Stimulated activated effector memory CD8-positive, alpha-beta T cell treated with anti-CD3 and anti-CD28 coated beads, Interleukin-12 subunit alpha, Interleukin-12 subunit beta, amount 100 ng/mL, for 72 hours (primary cell): Measurements from ENCODE around the gene ATG2A.

Source experiments
- ATAC-seq: fragments of 150-1000 bp; cut with Tn5 transposase; 2 replicates; pipeline ENCODE4 v1.10.0; 2021
- DNase-seq, 2 donors: peaks; one replicate each; pipeline ENCODE4 v3.0.0; 2021 to 2022; ENCODE audit warnings: low spot score in 2 of 2
- H3K27ac Mint-ChIP-seq: one replicate; pipeline ENCODE4 v1.8.0; 2022; ENCODE audit warnings: mild to moderate bottlenecking, mixed read lengths
- H3K36me3 Mint-ChIP-seq: one replicate; pipeline ENCODE4 v1.8.0; 2022; ENCODE audit warnings: mild to moderate bottlenecking, mixed read lengths
- H3K4me1 Mint-ChIP-seq: one replicate; pipeline ENCODE4 v1.8.0; 2022; ENCODE audit warnings: mixed read lengths
- H3K4me3 Mint-ChIP-seq: one replicate; pipeline ENCODE4 v1.8.0; 2022; ENCODE audit warnings: mild to moderate bottlenecking, mixed read lengths
- H3K9me3 Mint-ChIP-seq: one replicate; pipeline ENCODE4 v1.8.0; 2022; ENCODE audit warnings: mixed read lengths

ATG2A gene

GRCh38 chr11:64898076-64898445, 18.9 kb downstream of the ATG2A start:
- Mint-ChIP-seq H3K27ac (peak overlapping the region; percentile 40), H3K9me3 (no peaks in the 10 kb centered on the region), H3K4me1 (peaks cover 15% of the 10 kb centered on the region), H3K4me3 (no peak overlapping the region), H3K36me3 (peaks cover 57% of the 10 kb centered on the region)
- no peak for ATAC-seq
- DNase-seq = no peak

DNA sequence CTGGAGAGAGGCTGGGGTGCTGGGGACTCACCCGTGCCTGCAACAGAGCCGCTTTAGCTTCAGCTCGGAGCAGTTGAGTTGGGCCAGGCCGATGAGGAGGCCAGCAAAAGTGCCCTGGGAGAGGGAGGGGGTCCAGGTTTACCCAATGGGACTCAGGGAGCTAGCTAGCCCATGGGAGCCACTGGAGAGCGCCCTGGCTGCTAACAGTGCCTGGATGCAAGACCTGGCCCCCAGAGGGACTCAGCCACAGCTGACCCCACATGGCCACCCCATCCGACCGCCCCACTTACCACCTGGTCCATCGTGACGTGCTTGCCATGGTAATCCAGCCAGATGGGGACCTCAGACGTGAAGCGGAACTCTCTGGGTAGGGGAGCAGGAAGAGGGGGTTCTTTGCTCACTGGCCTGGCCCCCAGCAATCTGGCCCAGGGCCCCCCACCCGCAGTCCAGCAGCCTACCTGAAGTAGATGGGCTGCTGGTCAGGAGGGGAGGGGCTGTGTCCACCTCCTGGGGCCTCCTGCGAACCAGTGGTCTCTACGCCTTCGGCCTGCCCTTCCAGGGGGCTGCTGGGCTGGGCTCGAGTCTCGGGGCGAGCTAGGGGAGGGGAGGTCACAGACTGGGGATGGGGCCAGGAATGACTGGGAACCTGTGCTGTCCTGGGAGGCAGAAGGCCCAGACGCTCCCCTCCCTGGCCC, 19.5 kb downstream of the ATG2A start:
- ATAC-seq (no peak), DNase-seq (no peak)
- peaks cover 15% of the 10 kb centered on the region for H3K4me1 Mint-ChIP-seq
- no peaks in the 10 kb centered on the region for H3K9me3 Mint-ChIP-seq
- H3K27ac Mint-ChIP-seq = peak overlapping the region; percentile 45
- peaks cover 57% of the 10 kb centered on the region for H3K36me3 Mint-ChIP-seq
- no peak overlapping the region for H3K4me3 Mint-ChIP-seq

DNA sequence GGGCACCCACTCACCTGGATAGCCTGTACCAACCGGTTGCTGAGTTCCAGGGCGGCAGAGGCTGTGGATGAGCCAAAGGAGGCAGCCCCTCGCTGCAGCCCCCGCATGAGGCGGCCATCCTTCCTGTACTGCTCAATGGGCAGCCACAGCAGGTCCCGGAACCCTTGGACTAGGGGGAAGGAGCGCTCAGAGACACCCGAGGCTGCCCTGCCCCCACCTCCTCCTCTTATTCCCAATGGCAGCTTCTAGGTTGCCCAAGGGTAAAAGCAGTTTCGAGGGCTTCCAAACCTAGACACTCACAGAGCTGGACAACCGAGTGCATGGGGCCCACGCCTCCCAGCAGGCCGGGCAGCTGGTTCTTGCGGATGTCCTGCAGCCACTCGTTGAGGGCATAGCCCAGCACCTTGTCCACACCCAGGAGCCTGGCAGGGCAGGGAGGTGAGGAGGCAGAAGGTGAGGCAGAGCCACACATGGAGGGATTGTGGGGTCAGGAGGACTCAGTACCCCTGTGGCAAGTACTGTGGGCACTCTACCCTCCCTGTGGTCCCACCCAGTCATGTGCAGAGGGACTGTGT, 20.5 kb downstream of the ATG2A start:
- Mint-ChIP-seq H3K27ac (peak overlapping the region; percentile 45), H3K36me3 (peaks cover 55% of the 10 kb centered on the region), H3K9me3 (no peaks in the 10 kb centered on the region), H3K4me3 (no peak overlapping the region), H3K4me1 (peaks cover 10% of the 10 kb centered on the region)
- ATAC-seq = no peak
- DNase-seq = no peak

DNA sequence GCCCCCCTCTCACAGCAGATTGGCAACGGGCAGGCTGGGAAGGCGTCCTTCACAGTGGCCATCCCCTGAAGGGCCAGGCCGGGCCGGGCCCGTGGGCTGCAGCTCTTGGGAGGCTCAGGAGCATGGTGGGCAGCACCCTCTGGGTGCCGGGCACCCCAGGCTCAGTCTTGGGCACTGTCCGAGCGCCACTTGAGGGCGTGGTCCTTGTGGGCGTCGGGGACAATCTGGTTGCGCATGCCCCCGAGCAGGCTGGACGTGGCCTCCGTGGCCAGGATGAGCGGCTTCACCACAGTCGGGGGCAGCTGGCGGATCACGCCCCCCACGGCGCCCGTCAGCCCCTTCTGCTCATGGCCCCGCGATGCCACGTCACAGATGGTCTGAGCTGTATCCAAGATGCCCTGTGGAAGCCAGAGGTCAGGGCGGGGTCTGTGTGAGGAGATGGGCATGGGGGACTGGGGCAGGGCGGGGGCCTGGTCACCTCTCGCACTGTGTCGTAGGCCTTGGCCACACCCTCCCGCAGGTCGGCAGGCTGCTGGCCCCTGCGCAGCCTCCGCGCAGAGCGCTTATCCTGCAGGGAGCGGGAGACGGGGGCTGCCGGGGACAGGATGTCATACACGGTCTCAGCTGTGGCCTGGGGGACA, 22.1 kb downstream of the ATG2A start:
- Mint-ChIP-seq H3K9me3 (no peaks in the 10 kb centered on the region), H3K36me3 (peaks cover 40% of the 10 kb centered on the region)
- ATAC-seq = no peak

GRCh38 chr11:64894070-64894811, 22.8 kb downstream of the ATG2A start:
- Mint-ChIP-seq H3K4me1 (no peaks in the 10 kb centered on the region), H3K4me3 (no peak overlapping the region), H3K27ac (no peak overlapping the region), H3K9me3 (no peaks in the 10 kb centered on the region), H3K36me3 (peaks cover 33% of the 10 kb centered on the region)
- DNase-seq (peak; percentile 95 to 96), ATAC-seq (peak; percentile 93)

More for the DNA sequence above, 22.1 kb downstream of the ATG2A start:
- DNase-seq = no peak
- Mint-ChIP-seq H3K4me1 (peaks cover 1% of the 10 kb centered on the region), H3K4me3 (no peak overlapping the region), H3K27ac (no peak overlapping the region)

DNA sequence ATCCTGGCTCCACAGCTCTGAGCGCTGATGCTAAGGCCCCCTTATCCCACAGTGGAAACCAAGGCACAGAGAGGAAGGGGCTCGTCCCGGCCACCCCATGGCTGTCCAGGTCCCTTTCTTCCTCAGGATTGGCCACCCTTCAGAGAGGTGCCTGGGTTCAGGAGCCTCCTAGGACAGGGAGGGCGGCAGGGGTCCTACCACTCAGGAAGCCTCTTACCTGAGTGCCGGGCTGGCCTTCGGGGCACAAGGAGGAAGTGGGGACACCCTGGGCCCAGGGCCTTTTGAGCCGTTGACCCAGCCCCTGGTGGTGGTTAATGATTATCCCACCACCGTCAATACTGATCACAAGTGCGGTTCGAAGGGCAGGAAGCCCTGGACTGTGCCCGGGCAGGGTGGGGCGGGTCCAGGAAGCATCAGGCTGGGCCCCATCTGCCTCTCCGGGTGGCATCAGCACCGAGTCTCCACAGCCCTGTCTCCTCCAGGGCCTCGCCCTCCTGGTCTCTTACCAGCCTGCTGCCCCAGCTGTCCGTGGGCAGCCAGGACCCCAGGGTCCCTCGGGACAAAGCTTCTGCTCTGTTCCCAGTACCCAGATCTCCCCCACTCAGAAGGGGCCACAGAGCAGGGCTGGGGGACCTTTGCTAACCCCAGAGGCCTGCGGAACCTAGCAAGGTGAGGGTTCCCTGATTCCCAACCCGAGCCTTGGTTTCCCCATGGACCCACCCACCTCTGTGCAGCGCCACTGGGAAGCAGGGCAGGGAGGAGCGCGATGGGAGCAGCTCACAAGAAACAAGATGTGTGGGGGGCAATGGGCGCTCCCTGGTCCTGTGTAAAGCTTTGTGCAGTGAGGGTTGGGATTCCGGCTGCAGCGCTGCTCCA, 23.6 kb downstream of the ATG2A start:
- Mint-ChIP-seq H3K4me3 (no peak overlapping the region), H3K4me1 (peaks cover 2% of the 10 kb centered on the region), H3K27ac (no peak overlapping the region), H3K36me3 (peaks cover 30% of the 10 kb centered on the region), H3K9me3 (no peaks in the 10 kb centered on the region)
- ATAC-seq (no peak), DNase-seq (no peak)

DNA sequence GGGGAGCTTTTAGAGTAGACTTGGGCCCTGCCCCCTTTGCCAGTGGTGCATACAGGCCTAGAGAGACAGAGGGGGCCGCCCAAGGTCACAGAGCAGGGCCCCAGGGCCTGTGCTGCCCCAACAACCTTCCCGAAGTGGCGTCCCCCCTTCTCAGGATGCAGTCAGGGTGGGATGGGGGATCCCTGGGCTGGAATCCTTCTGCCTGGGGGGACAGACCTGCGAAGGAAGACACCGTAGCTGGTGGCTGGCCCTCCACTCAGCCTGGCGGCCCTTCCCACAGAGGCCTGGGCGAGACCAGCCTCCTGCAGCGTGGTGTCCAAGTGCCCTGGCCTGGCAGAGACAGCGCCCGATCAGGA, 24.2 kb downstream of the ATG2A start:
- peaks cover 26% of the 10 kb centered on the region for H3K36me3 Mint-ChIP-seq

DNA sequence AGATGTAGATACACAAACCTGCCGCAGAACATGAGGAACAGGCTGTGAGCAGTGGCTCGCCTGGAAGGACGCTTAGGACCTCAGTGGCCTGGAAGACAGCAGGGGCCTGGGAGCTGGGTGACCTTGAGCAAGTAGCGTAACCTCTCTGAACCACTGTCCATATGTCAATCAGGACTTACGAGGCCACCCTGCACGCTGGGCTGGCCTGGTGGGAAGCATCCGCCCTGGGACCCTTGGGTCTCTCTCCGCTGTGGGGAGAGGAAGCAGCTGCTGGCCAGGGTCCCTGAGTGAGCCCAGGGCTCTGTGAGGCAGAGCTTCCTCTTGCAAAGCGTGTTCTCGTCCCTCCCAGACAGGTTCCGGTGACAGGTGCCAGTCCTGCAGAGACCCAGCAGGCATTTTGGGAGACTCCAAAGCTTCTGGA, 24.6 kb downstream of the ATG2A start:
- H3K4me3 Mint-ChIP-seq = no peak overlapping the region
- H3K27ac Mint-ChIP-seq = peak overlapping the region; percentile 73
- H3K36me3 Mint-ChIP-seq = peaks cover 26% of the 10 kb centered on the region
- ATAC-seq = no peak
- H3K9me3 Mint-ChIP-seq = no peaks in the 10 kb centered on the region
- H3K4me1 Mint-ChIP-seq = peaks cover 12% of the 10 kb centered on the region
- no peak for DNase-seq

More for the DNA sequence above, 24.2 kb downstream of the ATG2A start:
- Mint-ChIP-seq H3K9me3 (no peaks in the 10 kb centered on the region), H3K27ac (no peak overlapping the region), H3K4me3 (no peak overlapping the region), H3K4me1 (peaks cover 8% of the 10 kb centered on the region)
- ATAC-seq = no peak
- no peak for DNase-seq

- no peak for DNase-seq
- Mint-ChIP-seq H3K27ac (peak overlapping the region; percentile 73), H3K36me3 (peaks cover 22% of the 10 kb centered on the region), H3K4me1 (peaks cover 15% of the 10 kb centered on the region), H3K4me3 (no peak overlapping the region), H3K9me3 (no peaks in the 10 kb centered on the region)
- no peak for ATAC-seq
Observed at GRCh38 chr11:64891880-64892279, 25.1 kb downstream of the ATG2A start.

GRCh38 chr11:64891215-64891848, 25.7 kb downstream of the ATG2A start:
- ATAC-seq (no peak), DNase-seq (no peak)
- peaks cover 21% of the 10 kb centered on the region for H3K36me3 Mint-ChIP-seq
- H3K9me3 Mint-ChIP-seq = no peaks in the 10 kb centered on the region
- peaks cover 15% of the 10 kb centered on the region for H3K4me1 Mint-ChIP-seq
- no peak overlapping the region for H3K4me3 Mint-ChIP-seq
- peak overlapping the region; percentile 73 for H3K27ac Mint-ChIP-seq

- H3K4me3 Mint-ChIP-seq = no peak overlapping the region
- peaks cover 23% of the 10 kb centered on the region for H3K4me1 Mint-ChIP-seq
- H3K36me3 Mint-ChIP-seq = peaks cover 15% of the 10 kb centered on the region
- no peaks in the 10 kb centered on the region for H3K9me3 Mint-ChIP-seq
- no peak for ATAC-seq
- no peak overlapping the region for H3K27ac Mint-ChIP-seq
- no peak for DNase-seq
Observed at GRCh38 chr11:64890522-64890939, 26.5 kb downstream of the ATG2A start.

GRCh38 chr11:64888729-64889511, 28.1 kb downstream of the ATG2A start:
- Mint-ChIP-seq H3K4me3 (no peak overlapping the region), H3K4me1 (peaks cover 37% of the 10 kb centered on the region), H3K27ac (no peak overlapping the region), H3K9me3 (no peaks in the 10 kb centered on the region), H3K36me3 (peaks cover 6% of the 10 kb centered on the region)
- ATAC-seq (no peak), DNase-seq (no peak)

GRCh38 chr11:64888406-64888728, 28.6 kb downstream of the ATG2A start:
- peak overlapping the region; percentile 65 for H3K27ac Mint-ChIP-seq
- no peak for ATAC-seq
- H3K9me3 Mint-ChIP-seq = no peaks in the 10 kb centered on the region
- no peak for DNase-seq
- peaks cover 40% of the 10 kb centered on the region for H3K4me1 Mint-ChIP-seq
- H3K4me3 Mint-ChIP-seq = peak overlapping the region; percentile 74
- H3K36me3 Mint-ChIP-seq = peaks cover 6% of the 10 kb centered on the region
